ENCODE measurements around the gene MTRF1L. TPM values are rescaled to one million over a fixed set of nuclear protein-coding genes. Genes with fewer than 3 reads are reported as not detected.

MTRF1L gene
- total and polyA plus RNA-seq, 2 of the 13 experiments (the other 11 are each of a cell fraction or from before 2014, with no cell fraction given): 17.6 to 28.7 TPM

DNA sequence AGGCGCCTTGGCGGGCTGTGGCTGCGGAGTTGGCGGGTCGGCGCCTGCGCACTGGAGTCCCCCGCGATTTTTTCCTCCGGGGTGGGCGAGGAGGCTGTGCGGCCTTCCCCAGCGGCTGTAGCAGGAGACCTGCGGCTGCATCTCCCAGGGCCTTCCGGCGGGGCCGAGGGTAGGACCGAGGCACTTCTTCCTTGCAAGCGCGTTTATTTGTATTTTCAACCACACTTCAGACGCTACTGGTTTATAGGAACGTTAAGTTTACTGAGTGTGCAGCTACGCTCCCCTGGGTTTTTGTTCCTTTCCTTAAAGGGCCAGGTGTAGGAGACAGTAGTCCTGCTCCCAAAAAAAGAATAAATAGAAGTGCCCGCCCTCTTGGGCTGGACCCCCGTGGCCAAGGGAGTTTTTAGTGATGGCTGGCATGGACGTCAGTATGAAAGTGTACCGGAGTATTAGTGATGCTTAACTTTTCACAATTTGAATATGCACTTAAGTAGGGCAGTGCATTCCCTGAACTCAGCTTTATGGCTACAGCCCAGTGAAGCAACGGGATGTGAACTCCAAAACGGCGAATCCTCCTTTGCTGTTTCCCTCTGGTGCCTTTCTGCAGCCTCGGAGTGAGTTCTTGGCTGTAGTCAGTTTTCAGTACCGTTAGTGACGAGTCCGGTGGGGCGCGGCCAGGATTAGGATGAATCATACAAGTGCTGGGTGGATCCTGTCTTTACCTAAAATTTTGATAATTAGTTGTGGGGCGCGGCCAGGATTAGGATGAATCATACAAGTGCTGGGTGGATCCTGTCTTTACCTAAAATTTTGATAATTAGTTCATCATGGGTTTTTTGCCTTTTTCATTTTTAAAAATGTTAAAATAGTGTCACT lies 18.6 kb downstream of the MTRF1L start (continued):
- TF ChIP-seq SNAPC4 (CRISPR knock-in tag; IDR thresholded peaks at IDR 0.05) (peak; percentile 72), AHDC1 (CRISPR knock-in tag; IDR thresholded peaks at IDR 0.05; ENCODE audit: borderline replicate concordance) (peak; percentile 75; the same call in 1 of the 2 replicates), ZSCAN22 (CRISPR knock-in tag; IDR thresholded peaks at IDR 0.05) (0 out of 2 replicates have a peak, but pooled peaks have one; percentile 12), ZNF101 (CRISPR knock-in tag; IDR thresholded peaks at IDR 0.05; ENCODE audit: borderline replicate concordance, low read depth) (no peak; the same call in 1 of the 2 replicates), FIP1L1 (IDR thresholded peaks at IDR 0.05; ENCODE audit: borderline replicate concordance, insufficient read depth, low read depth, low read length) (peak; percentile 33; the same call in 1 of the 2 replicates), ZNF234 (CRISPR knock-in tag; conservative IDR thresholded peaks at IDR 0.05) (0 out of 2 replicates have a peak, but pooled peaks have one; percentile 62), NR2F1 (CRISPR knock-in tag; IDR thresholded peaks at IDR 0.05) (no peak), KLF6 (CRISPR knock-in tag; IDR thresholded peaks at IDR 0.05) (no peak)
- TF ChIP-seq, protein P1, sequence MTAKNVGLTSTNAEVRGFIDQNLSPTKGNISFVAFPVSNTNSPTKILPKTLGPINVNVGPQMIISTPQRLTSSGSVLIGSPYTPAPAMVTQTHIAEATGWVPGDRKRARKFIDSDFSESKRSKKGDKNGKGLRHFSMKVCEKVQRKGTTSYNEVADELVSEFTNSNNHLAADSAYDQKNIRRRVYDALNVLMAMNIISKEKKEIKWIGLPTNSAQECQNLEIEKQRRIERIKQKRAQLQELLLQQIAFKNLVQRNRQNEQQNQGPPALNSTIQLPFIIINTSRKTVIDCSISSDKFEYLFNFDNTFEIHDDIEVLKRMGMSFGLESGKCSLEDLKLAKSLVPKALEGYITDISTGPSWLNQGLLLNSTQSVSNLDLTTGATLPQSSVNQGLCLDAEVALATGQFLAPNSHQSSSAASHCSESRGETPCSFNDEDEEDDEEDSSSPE (CRISPR knock-in tag; IDR thresholded peaks at IDR 0.05): peak; percentile 93
- TF ChIP-seq, protein P2, sequence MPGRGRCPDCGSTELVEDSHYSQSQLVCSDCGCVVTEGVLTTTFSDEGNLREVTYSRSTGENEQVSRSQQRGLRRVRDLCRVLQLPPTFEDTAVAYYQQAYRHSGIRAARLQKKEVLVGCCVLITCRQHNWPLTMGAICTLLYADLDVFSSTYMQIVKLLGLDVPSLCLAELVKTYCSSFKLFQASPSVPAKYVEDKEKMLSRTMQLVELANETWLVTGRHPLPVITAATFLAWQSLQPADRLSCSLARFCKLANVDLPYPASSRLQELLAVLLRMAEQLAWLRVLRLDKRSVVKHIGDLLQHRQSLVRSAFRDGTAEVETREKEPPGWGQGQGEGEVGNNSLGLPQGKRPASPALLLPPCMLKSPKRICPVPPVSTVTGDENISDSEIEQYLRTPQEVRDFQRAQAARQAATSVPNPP (CRISPR knock-in tag; IDR thresholded peaks at IDR 0.05): no peak
- TF ChIP-seq, protein P3, sequence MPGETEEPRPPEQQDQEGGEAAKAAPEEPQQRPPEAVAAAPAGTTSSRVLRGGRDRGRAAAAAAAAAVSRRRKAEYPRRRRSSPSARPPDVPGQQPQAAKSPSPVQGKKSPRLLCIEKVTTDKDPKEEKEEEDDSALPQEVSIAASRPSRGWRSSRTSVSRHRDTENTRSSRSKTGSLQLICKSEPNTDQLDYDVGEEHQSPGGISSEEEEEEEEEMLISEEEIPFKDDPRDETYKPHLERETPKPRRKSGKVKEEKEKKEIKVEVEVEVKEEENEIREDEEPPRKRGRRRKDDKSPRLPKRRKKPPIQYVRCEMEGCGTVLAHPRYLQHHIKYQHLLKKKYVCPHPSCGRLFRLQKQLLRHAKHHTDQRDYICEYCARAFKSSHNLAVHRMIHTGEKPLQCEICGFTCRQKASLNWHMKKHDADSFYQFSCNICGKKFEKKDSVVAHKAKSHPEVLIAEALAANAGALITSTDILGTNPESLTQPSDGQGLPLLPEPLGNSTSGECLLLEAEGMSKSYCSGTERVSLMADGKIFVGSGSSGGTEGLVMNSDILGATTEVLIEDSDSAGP (CRISPR knock-in tag; IDR thresholded peaks at IDR 0.05; ENCODE audit: borderline replicate concordance): peak; percentile 96; the same call in 1 of the 2 replicates

Measured in HepG2 (cell line).